ENCODE data around the gene EXOC3L4.

GRCh38 chr14:103113774-103114173 is 19.2 kb downstream of the EXOC3L4 start:
- TF ChIP-seq CTCF (conservative IDR thresholded peaks at IDR 0.05) (no peak), EZH2 (IDR thresholded peaks at IDR 0.05; ENCODE audit: low read depth) (no peak)
